GM12878 (cell line): ENCODE results near the gene FBLN1. TPM values are rescaled to one million over a fixed set of nuclear protein-coding genes. Genes with fewer than 3 reads are reported as not detected.

Experiments used
- ATAC-seq: fragments of 200-7000 bp; cut with Tn5 transposase; 3 replicates; pipeline ENCODE4 v1.9.1; 2020; ENCODE audit warnings: mild to moderate bottlenecking, moderate library complexity
- BruUV-seq: library from RNA; stranded (reverse); fragments of 400-500 nt; replicated peaks from 2 replicates; lab custom pipeline; 2021; lab: Mats Ljungman, UMichigan
- CTCF ChIA-PET: fragments of 300-600 bp; sonication (Branson Sonifier 250); formaldehyde crosslinking; extraction: SDS; loops from one replicate; lab custom pipeline; 2021; ENCODE audit warnings: inconsistent platforms; lab: Yijun Ruan, JAX
- POLR2A ChIA-PET: fragments of 350-600 bp; formaldehyde crosslinking; extraction: SDS; loops from one replicate; lab custom pipeline; 2021; ENCODE audit warnings: inconsistent platforms; lab: Charles Lee
- RAD21 ChIA-PET: fragments of 300-600 bp; sonication (Branson Sonifier 250); formaldehyde crosslinking; loops from one replicate; lab custom pipeline; 2023; ENCODE audit warnings: antibody characterized with exemption; ENCODE audit not compliant: unreplicated experiment; lab: Charles Lee
- SMC1A ChIA-PET: fragments of 300-600 bp; sonication (Branson Sonifier 250); formaldehyde crosslinking; loops from one replicate; lab custom pipeline; 2023; ENCODE audit not compliant: unreplicated experiment, uncharacterized antibody; lab: Charles Lee
- DNase-seq: peaks from one replicate; pipeline ENCODE4 v3.0.0-alpha.2; 2011; ENCODE audit warnings: low read depth, low spot score
- FAIRE-seq: peaks from 3 replicates; lab custom pipeline; 2011; peaks lifted over from hg19 to GRCh38; lab: Jason Lieb, UNC
- H2AFZ ChIP-seq: 2 replicates; pipeline ENCODE4 v1.6.0; 2011; ENCODE audit warnings: low read depth, low read length, control low read depth; ENCODE audit not compliant: control insufficient read depth
- H3K27ac ChIP-seq: 2 replicates; pipeline ENCODE4 v1.5.1; 2011; ENCODE audit warnings: control low read depth; ENCODE audit not compliant: control insufficient read depth, insufficient read depth
- H3K27me3 ChIP-seq, 2 experiments: replicated peaks in 1 of 2; 2 replicates each; pipeline versions ENCODE4 v1.6.0 to v1.6.1; 2011; ENCODE audit warnings: low read length in 1 of 2; ENCODE audit not compliant: control insufficient read depth in 2 of 2, insufficient read depth in 2 of 2
- H3K36me3 ChIP-seq, 2 experiments: 2 replicates each; pipeline ENCODE4 v1.5.1; 2011; ENCODE audit warnings: low read length in 1 of 2; ENCODE audit not compliant: control insufficient read depth in 2 of 2, insufficient read depth in 2 of 2
- H3K4me1 ChIP-seq: 2 replicates; pipeline ENCODE4 v1.6.1; 2011; ENCODE audit warnings: mild to moderate bottlenecking, low read length, moderate library complexity, mixed read lengths; ENCODE audit not compliant: control insufficient read depth, insufficient read depth
- H3K4me2 ChIP-seq: 2 replicates; pipeline ENCODE4 v1.6.0; 2011; ENCODE audit warnings: control low read depth; ENCODE audit not compliant: control insufficient read depth, insufficient read depth
- H3K4me3 ChIP-seq: fragments of 200-600 bp; sonication (generic); 2 replicates; pipeline ENCODE4 v1.5.1; 2016
- H3K79me2 ChIP-seq: 2 replicates; pipeline ENCODE4 v1.6.0; 2011; ENCODE audit warnings: low read length; ENCODE audit not compliant: control insufficient read depth, insufficient read depth
- H3K9ac ChIP-seq: 2 replicates; pipeline ENCODE4 v1.8.0; 2011; ENCODE audit warnings: low read length, control low read depth, mixed read lengths; ENCODE audit not compliant: control insufficient read depth, insufficient read depth
- H3K9me3 ChIP-seq: replicated peaks from 3 replicates; pipeline ENCODE4 v1.5.1; 2011; ENCODE audit warnings: mild to moderate bottlenecking, low read length; ENCODE audit not compliant: control insufficient read depth, insufficient read depth
- H4K20me1 ChIP-seq: 2 replicates; pipeline ENCODE4 v1.6.0; 2011; ENCODE audit not compliant: control insufficient read depth, insufficient read depth
- BCLAF1 ChIP-seq: fragments of 450-650 bp; IDR thresholded peaks from 2 replicates; pipeline ENCODE4 v1.6.1; 2017; ENCODE audit warnings: antibody characterized with exemption, mild to moderate bottlenecking, moderate library complexity
- CTCF ChIP-seq, 3 experiments: IDR thresholded peaks in 2 of 3; conservative IDR thresholded peaks in 1 of 3; 2 replicates each; pipeline ENCODE4 v1.5.1; 2011; ENCODE audit warnings: low read depth in 3 of 3, low read length in 3 of 3, mild to moderate bottlenecking in 3 of 3, control low read depth in 2 of 3, moderate library complexity in 2 of 3, inconsistent platforms in 1 of 3, mixed read lengths in 1 of 3; ENCODE audit not compliant: control insufficient read depth in 2 of 3, insufficient read depth in 1 of 3; ENCODE audit errors: extremely low read depth in 1 of 3
- FOS ChIP-seq: IDR thresholded peaks from 3 replicates; pipeline ENCODE4 v1.6.1; 2011; ENCODE audit warnings: borderline replicate concordance; ENCODE audit not compliant: insufficient read length; ENCODE audit errors: extremely low read depth
- HCFC1 ChIP-seq: fragments of 150-350 bp; IDR thresholded peaks from 2 replicates; pipeline ENCODE4 v1.6.1; 2014; ENCODE audit warnings: low read length
- KAT2A ChIP-seq: conservative IDR thresholded peaks from 2 replicates; pipeline ENCODE4 v1.6.1; 2011; ENCODE audit warnings: low read depth, low read length; ENCODE audit not compliant: control insufficient read depth
- NKRF ChIP-seq: fragments of 450-650 bp; conservative IDR thresholded peaks from 2 replicates; pipeline ENCODE4 v1.6.1; 2017; ENCODE audit warnings: mild to moderate bottlenecking, moderate library complexity
- NR2F1 ChIP-seq: fragments of 450-650 bp; conservative IDR thresholded peaks from 2 replicates; pipeline ENCODE4 v1.6.1; 2017; ENCODE audit warnings: mild to moderate bottlenecking
- PBX3 ChIP-seq: IDR thresholded peaks from 2 replicates; pipeline ENCODE4 v1.6.1; 2011; ENCODE audit warnings: mild to moderate bottlenecking, low read depth, low read length, moderate library complexity; ENCODE audit not compliant: insufficient replicate concordance
- PML ChIP-seq: IDR thresholded peaks from 2 replicates; pipeline ENCODE4 v1.6.1; 2012; ENCODE audit warnings: low read length, inconsistent platforms
- RBBP5 ChIP-seq: fragments of 200-600 bp; sonication (generic); conservative IDR thresholded peaks from 2 replicates; pipeline ENCODE4 v1.6.1; 2016
- RCOR1 ChIP-seq: conservative IDR thresholded peaks from 2 replicates; pipeline ENCODE4 v1.6.1; 2012; ENCODE audit warnings: low read depth, low read length, improper control_type of control experiment
- SRF ChIP-seq, 2 experiments: IDR thresholded peaks; 2 replicates each; pipeline ENCODE4 v1.6.1; 2011; ENCODE audit warnings: low read depth in 2 of 2, low read length in 2 of 2, mild to moderate bottlenecking in 1 of 2, moderate library complexity in 1 of 2
- USF2 ChIP-seq: IDR thresholded peaks from 2 replicates; pipeline ENCODE4 v1.6.1; 2011; ENCODE audit warnings: low read depth, low read length, improper control_type of control experiment, borderline replicate concordance
- ZNF622 ChIP-seq: fragments of 450-650 bp; IDR thresholded peaks from 2 replicates; pipeline ENCODE4 v1.6.1; 2017; ENCODE audit warnings: mild to moderate bottlenecking, inconsistent platforms
- WGBS: methylation state at CpG from one replicate; pipeline ENCODE4 v1.1.6; 2016; ENCODE audit warnings: low lambda C conversion rate; ENCODE audit not compliant: insufficient replicate concordance, insufficient coverage; ENCODE audit errors: missing lambda C conversion rate; 5-methylcytosine and 5-hydroxymethylcytosine counted together
- in situ Hi-C: fragments of 300-500 bp; cut with MboI; formaldehyde crosslinking; loops from 9 replicates; pipeline ENCODE4 v1.14.3; 2018; ENCODE audit warnings: mixed read lengths
- intact Hi-C: fragments of 100-400 bp; cut with micrococcal nuclease; formaldehyde crosslinking; loops from one replicate; pipeline ENCODE4 v1.14.2; 2022; ENCODE audit not compliant: unreplicated experiment
- polyA plus RNA-seq, 11 experiments: library from polyadenylated mRNA; depleted of rRNA in 4 of 11; unstranded in 6 of 11; stranded (reverse) in 5 of 11; fragments of >200 nt; fragmentation: Nextera tagmentation in 4 of 11; fragmentation: Illumina TruSeq in 1 of 11; extraction: Ambion mirVana in 4 of 11; extraction: Trizol in 1 of 11; gene quantifications; 1 replicate in 1 of 11; 2 replicates in 10 of 11; pipeline versions ENCODE4 v1.2.1 to v1.2.3, GENCODE V29; 2011 to 2016; ENCODE audit warnings: inconsistent platforms in 2 of 11, missing spikeins in 2 of 11, low read depth in 1 of 11
- total RNA-seq, 4 experiments: library from RNA; depleted of rRNA in 3 of 4; stranded (reverse); fragments of >200 nt in 3 of 4; fragmentation: Illumina TruSeq in 1 of 4; extraction: Trizol in 1 of 4; gene quantifications; 2 replicates each; pipeline versions ENCODE4 v1.2.1 to v1.2.3, GENCODE V29; 2013 to 2021

Gene FBLN1
- total and polyA plus RNA-seq, 10 of the 15 experiments (the other 5 are each of a cell fraction or from before 2014, with no cell fraction given): 0.20 to 0.51 TPM; not detected in 8

GRCh38 chr22:45483918-45484499 is 18.7 kb upstream of the FBLN1 start (continued):
- no peak for TF ChIP-seq NKRF
- TF ChIP-seq RBBP5: no peak
- TF ChIP-seq USF2: no peak
- TF ChIP-seq ZNF622: no peak
- TF ChIP-seq PML: no peak
- no peak for TF ChIP-seq PBX3
- no peak for TF ChIP-seq KAT2A

GRCh38 chr22:45484742-45485141 is 17.9 kb upstream of the FBLN1 start:
- intact Hi-C loops (no loop called here), in situ Hi-C loops (no loop called here)
- WGBS: 0% methylated on average over 4 of the region's 4 CpGs
- Histone ChIP-seq H3K4me3 (no peak overlapping the region), H3K27ac (no peak overlapping the region), H4K20me1 (no peaks in the 10 kb centered on the region), H2AFZ (no peak overlapping the region), H3K27me3 (no peaks in the 10 kb centered on the region; a peak in 2 of 4 replicates), H3K4me2 (no peak overlapping the region), H3K79me2 (no peaks in the 10 kb centered on the region), H3K36me3 (no peaks in the 10 kb centered on the region), H3K4me1 (no peaks in the 10 kb centered on the region), H3K9ac (no peak overlapping the region), H3K9me3 (no peaks in the 10 kb centered on the region; the same call in 2 of the 3 replicates)
- no TSS peak for BruUV-seq
- POLR2A ChIA-PET: no interaction called here
- FAIRE-seq (no peak), DNase-seq (no peak), ATAC-seq (no peak)
- RAD21 ChIA-PET: no interaction called here
- SMC1A ChIA-PET: no interaction called here
- CTCF ChIA-PET: no interaction called here
- no peak for TF ChIP-seq SRF (IDR thresholded peaks at IDR 0.05; ENCODE audit: low read depth in 2 of 2, low read length in 2 of 2)
- no peak for TF ChIP-seq NR2F1
- no peak for TF ChIP-seq RCOR1
- no peak for TF ChIP-seq HCFC1
- no peak for TF ChIP-seq FOS
- no peak for TF ChIP-seq BCLAF1
- TF ChIP-seq CTCF (IDR thresholded peaks at IDR 0.05 in 2 of 3, conservative IDR thresholded peaks at IDR 0.05 in 1 of 3; ENCODE audit: control insufficient read depth in 2 of 3, extremely low read depth in 1 of 3, insufficient read depth in 1 of 3, low read depth in 3 of 3, low read length in 3 of 3): no peak
